ENCODE results near the gene NUP98. TPM values are rescaled to one million over a fixed set of nuclear protein-coding genes. Genes with fewer than 3 reads are reported as not detected.

The NUP98 gene
- total and polyA plus RNA-seq, 10 of the 15 experiments (the other 5 are each of a cell fraction or from before 2014, with no cell fraction given) = 21.7 to 108 (median 78.9) TPM

DNA sequence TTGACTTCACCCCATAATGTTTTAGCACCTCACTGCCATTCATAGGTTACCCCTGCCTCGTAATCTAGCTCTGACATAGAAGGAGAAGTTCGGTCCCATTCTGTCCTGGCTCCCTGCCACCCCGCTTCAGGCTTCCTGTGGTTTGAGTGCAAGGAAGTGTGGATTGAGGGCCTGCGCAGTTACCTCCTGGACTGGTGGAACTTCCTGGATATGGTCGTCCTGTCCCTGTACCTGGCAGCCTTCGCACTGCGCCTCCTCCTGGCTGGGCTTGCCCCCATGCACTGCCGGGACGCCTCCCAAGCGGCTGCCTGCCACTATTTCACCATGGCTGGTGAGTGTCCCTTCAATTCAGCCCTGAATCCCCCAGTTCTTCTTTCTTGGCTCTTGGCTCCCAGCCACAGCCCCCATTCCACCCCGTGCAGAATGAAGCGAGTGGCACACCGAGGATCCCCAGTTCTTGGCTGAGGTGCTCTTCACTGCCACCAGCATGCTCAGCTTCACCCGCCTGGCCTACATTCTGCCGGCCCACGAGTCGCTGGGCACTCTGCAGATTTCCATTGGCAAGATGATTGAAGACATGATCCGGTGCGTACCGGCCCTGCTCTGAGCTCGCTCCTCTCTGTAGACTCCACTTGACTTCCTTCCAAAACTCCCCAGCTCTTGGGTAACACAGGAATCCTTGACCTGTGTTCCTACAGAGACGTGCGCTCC lies 170.9 kb downstream of the NUP98 start:
- ChIA-PET SMC1A (ENCODE audit: uncharacterized antibody, unreplicated experiment) (no interaction called here), CTCF (no interaction called here), POLR2A (no interaction called here), RAD21 (ENCODE audit: unreplicated experiment) (no interaction called here)
- Histone ChIP-seq H3K4me2 (ENCODE audit: control insufficient read depth, insufficient read depth) (no peak overlapping the region), H3K27ac (ENCODE audit: control insufficient read depth, insufficient read depth) (no peak overlapping the region), H3K4me3 (no peak overlapping the region), H3K36me3 (ENCODE audit: control insufficient read depth in 2 of 2, insufficient read depth in 2 of 2, low read length in 1 of 2) (no peaks in the 10 kb centered on the region), H3K4me1 (ENCODE audit: control insufficient read depth, insufficient read depth, low read length) (no peaks in the 10 kb centered on the region), H3K27me3 (replicated peaks in 1 of 2; ENCODE audit: control insufficient read depth in 2 of 2, insufficient read depth in 2 of 2, low read length in 1 of 2) (no peaks in the 10 kb centered on the region), H4K20me1 (ENCODE audit: control insufficient read depth, insufficient read depth) (no peaks in the 10 kb centered on the region), H3K9ac (ENCODE audit: control insufficient read depth, insufficient read depth, low read length) (no peak overlapping the region), H3K9me3 (replicated peaks; ENCODE audit: control insufficient read depth, insufficient read depth, low read length) (no peaks in the 10 kb centered on the region), H2AFZ (ENCODE audit: control insufficient read depth, low read depth, low read length) (peak overlapping the region; percentile 7; the same call in 1 of the 2 replicates), H3K79me2 (ENCODE audit: control insufficient read depth, insufficient read depth, low read length) (no peaks in the 10 kb centered on the region)
- intact Hi-C loops (cut with micrococcal nuclease; ENCODE audit: unreplicated experiment) (no loop called here), in situ Hi-C loops (cut with MboI) (no loop called here)
- no TSS peak for BruUV-seq (replicated peaks)
- no peak for FAIRE-seq
- ATAC-seq = no peak
- DNase-seq (ENCODE audit: low read depth, low spot score) = no peak
- 40% methylated on average over 23 of the region's 23 CpGs for WGBS (ENCODE audit: insufficient coverage, insufficient replicate concordance, low lambda C conversion rate, missing lambda C conversion rate)
- TF ChIP-seq SMAD1 (IDR thresholded peaks at IDR 0.05; ENCODE audit: low read depth, partially characterized antibody) (no peak), KDM1A (IDR thresholded peaks at IDR 0.05; ENCODE audit: borderline replicate concordance) (no peak), EED (IDR thresholded peaks at IDR 0.05; ENCODE audit: low read depth) (no peak), CHD2 (IDR thresholded peaks at IDR 0.05; ENCODE audit: borderline replicate concordance, low read depth, low read length) (no peak), SIX5 (IDR thresholded peaks at IDR 0.05; ENCODE audit: low read depth, low read length, severe bottlenecking) (no peak), PML (IDR thresholded peaks at IDR 0.05; ENCODE audit: low read length) (no peak), EGR1 (IDR thresholded peaks at IDR 0.05; ENCODE audit: borderline replicate concordance in 1 of 2, low read depth in 2 of 2, low read length in 2 of 2) (no peak), NFYA (IDR thresholded peaks at IDR 0.05; ENCODE audit: borderline replicate concordance, low read depth, low read length) (no peak)
- TF ChIP-seq, protein P1, sequence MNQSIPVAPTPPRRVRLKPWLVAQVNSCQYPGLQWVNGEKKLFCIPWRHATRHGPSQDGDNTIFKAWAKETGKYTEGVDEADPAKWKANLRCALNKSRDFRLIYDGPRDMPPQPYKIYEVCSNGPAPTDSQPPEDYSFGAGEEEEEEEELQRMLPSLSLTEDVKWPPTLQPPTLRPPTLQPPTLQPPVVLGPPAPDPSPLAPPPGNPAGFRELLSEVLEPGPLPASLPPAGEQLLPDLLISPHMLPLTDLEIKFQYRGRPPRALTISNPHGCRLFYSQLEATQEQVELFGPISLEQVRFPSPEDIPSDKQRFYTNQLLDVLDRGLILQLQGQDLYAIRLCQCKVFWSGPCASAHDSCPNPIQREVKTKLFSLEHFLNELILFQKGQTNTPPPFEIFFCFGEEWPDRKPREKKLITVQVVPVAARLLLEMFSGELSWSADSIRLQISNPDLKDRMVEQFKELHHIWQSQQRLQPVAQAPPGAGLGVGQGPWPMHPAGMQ (IDR thresholded peaks at IDR 0.05; ENCODE audit: borderline replicate concordance) = no peak
- TF ChIP-seq, protein P2, sequence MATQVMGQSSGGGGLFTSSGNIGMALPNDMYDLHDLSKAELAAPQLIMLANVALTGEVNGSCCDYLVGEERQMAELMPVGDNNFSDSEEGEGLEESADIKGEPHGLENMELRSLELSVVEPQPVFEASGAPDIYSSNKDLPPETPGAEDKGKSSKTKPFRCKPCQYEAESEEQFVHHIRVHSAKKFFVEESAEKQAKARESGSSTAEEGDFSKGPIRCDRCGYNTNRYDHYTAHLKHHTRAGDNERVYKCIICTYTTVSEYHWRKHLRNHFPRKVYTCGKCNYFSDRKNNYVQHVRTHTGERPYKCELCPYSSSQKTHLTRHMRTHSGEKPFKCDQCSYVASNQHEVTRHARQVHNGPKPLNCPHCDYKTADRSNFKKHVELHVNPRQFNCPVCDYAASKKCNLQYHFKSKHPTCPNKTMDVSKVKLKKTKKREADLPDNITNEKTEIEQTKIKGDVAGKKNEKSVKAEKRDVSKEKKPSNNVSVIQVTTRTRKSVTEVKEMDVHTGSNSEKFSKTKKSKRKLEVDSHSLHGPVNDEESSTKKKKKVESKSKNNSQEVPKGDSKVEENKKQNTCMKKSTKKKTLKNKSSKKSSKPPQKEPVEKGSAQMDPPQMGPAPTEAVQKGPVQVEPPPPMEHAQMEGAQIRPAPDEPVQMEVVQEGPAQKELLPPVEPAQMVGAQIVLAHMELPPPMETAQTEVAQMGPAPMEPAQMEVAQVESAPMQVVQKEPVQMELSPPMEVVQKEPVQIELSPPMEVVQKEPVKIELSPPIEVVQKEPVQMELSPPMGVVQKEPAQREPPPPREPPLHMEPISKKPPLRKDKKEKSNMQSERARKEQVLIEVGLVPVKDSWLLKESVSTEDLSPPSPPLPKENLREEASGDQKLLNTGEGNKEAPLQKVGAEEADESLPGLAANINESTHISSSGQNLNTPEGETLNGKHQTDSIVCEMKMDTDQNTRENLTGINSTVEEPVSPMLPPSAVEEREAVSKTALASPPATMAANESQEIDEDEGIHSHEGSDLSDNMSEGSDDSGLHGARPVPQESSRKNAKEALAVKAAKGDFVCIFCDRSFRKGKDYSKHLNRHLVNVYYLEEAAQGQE (IDR thresholded peaks at IDR 0.05; ENCODE audit: low read depth, low read length) = no peak
- TF ChIP-seq, protein P3, sequence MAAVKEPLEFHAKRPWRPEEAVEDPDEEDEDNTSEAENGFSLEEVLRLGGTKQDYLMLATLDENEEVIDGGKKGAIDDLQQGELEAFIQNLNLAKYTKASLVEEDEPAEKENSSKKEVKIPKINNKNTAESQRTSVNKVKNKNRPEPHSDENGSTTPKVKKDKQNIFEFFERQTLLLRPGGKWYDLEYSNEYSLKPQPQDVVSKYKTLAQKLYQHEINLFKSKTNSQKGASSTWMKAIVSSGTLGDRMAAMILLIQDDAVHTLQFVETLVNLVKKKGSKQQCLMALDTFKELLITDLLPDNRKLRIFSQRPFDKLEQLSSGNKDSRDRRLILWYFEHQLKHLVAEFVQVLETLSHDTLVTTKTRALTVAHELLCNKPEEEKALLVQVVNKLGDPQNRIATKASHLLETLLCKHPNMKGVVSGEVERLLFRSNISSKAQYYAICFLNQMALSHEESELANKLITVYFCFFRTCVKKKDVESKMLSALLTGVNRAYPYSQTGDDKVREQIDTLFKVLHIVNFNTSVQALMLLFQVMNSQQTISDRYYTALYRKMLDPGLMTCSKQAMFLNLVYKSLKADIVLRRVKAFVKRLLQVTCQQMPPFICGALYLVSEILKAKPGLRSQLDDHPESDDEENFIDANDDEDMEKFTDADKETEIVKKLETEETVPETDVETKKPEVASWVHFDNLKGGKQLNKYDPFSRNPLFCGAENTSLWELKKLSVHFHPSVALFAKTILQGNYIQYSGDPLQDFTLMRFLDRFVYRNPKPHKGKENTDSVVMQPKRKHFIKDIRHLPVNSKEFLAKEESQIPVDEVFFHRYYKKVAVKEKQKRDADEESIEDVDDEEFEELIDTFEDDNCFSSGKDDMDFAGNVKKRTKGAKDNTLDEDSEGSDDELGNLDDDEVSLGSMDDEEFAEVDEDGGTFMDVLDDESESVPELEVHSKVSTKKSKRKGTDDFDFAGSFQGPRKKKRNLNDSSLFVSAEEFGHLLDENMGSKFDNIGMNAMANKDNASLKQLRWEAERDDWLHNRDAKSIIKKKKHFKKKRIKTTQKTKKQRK (IDR thresholded peaks at IDR 0.05; ENCODE audit: low read depth, low read length) = no peak
- TF ChIP-seq, protein P4, sequence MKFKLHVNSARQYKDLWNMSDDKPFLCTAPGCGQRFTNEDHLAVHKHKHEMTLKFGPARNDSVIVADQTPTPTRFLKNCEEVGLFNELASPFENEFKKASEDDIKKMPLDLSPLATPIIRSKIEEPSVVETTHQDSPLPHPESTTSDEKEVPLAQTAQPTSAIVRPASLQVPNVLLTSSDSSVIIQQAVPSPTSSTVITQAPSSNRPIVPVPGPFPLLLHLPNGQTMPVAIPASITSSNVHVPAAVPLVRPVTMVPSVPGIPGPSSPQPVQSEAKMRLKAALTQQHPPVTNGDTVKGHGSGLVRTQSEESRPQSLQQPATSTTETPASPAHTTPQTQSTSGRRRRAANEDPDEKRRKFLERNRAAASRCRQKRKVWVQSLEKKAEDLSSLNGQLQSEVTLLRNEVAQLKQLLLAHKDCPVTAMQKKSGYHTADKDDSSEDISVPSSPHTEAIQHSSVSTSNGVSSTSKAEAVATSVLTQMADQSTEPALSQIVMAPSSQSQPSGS (IDR thresholded peaks at IDR 0.05; ENCODE audit: low read length) = no peak

Data from GM12878 (cell line).